ENCODE results near the gene LHX8. TPM values are rescaled to one million over a fixed set of nuclear protein-coding genes. Genes with fewer than 3 reads are reported as not detected.

The LHX8 gene
- total RNA-seq, 1 donor from 2014 or later: not detected

DNA sequence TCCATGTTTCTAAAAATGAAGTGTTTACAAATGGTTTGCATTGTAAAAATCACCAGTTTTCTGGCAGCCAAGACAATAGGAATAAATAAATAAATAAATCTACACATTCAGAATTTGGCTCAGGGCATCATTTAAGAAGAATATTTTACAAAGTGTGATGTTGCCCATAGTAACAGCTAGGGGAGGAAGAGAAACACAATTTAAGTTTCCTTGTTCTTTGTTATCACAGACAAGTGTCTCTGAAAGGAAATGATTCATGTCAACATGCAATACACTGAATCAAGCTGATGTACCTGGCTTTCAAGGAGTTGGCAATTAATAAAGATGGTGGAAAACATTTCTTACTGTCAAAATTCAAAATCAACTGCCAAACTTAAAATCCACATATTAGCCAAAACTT is 74.7 kb downstream of the LHX8 start:
- ATAC-seq (ENCODE audit: low read depth) (no peak), DNase-seq (no peak)
- TF ChIP-seq, protein P1, sequence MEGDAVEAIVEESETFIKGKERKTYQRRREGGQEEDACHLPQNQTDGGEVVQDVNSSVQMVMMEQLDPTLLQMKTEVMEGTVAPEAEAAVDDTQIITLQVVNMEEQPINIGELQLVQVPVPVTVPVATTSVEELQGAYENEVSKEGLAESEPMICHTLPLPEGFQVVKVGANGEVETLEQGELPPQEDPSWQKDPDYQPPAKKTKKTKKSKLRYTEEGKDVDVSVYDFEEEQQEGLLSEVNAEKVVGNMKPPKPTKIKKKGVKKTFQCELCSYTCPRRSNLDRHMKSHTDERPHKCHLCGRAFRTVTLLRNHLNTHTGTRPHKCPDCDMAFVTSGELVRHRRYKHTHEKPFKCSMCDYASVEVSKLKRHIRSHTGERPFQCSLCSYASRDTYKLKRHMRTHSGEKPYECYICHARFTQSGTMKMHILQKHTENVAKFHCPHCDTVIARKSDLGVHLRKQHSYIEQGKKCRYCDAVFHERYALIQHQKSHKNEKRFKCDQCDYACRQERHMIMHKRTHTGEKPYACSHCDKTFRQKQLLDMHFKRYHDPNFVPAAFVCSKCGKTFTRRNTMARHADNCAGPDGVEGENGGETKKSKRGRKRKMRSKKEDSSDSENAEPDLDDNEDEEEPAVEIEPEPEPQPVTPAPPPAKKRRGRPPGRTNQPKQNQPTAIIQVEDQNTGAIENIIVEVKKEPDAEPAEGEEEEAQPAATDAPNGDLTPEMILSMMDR (IDR thresholded peaks at IDR 0.05): no peak
- intact Hi-C loops (cut with micrococcal nuclease): no loop called here
- H3K36me3 Mint-ChIP-seq (ENCODE audit: low read depth): no peaks in the 10 kb centered on the region
- H3K9me3 Mint-ChIP-seq: no peaks in the 10 kb centered on the region
- ChIA-PET POLR2A (no interaction called here), CTCF (no interaction called here)
- no peak overlapping the region for H3K27ac Mint-ChIP-seq
- no peaks in the 10 kb centered on the region for H3K4me1 Mint-ChIP-seq
- H3K4me3 Mint-ChIP-seq: no peak overlapping the region
- H3K27me3 Mint-ChIP-seq: peaks cover 2% of the 10 kb centered on the region
